HEK293T (cell line): ENCODE results near the gene CHST11.

ENCODE experiments used
- CTCF ChIA-PET: fragments of 350-600 bp; formaldehyde crosslinking; extraction: SDS; loops from one replicate; lab custom pipeline; 2021; ENCODE audit warnings: antibody characterized with exemption, inconsistent platforms; lab: Yijun Ruan, JAX
- POLR2A ChIA-PET: fragments of 350-600 bp; formaldehyde crosslinking; extraction: SDS; loops from one replicate; lab custom pipeline; 2020; ENCODE audit warnings: antibody characterized with exemption, inconsistent platforms; lab: Yijun Ruan, JAX
- DNase-seq: peaks from one replicate; pipeline ENCODE4 v3.0.0; 2012; ENCODE audit warnings: mixed read lengths; ENCODE audit errors: extremely low spot score
- ARNT ChIP-seq: fragments of 450-650 bp; IDR thresholded peaks from 2 replicates; pipeline ENCODE4 v1.6.1; 2017; ENCODE audit warnings: mild to moderate bottlenecking
- BHLHE40 ChIP-seq: fragments of 450-650 bp; IDR thresholded peaks from 2 replicates; pipeline ENCODE4 v1.6.1; 2016; ENCODE audit warnings: mild to moderate bottlenecking, moderate library complexity, borderline replicate concordance
- CTBP1 ChIP-seq: fragments of 450-650 bp; IDR thresholded peaks from 2 replicates; pipeline ENCODE4 v1.6.1; 2016; ENCODE audit warnings: borderline replicate concordance
- ELF4 ChIP-seq: fragments of 450-650 bp; IDR thresholded peaks from 2 replicates; pipeline ENCODE4 v1.6.1; 2017; ENCODE audit warnings: antibody characterized with exemption
- FOXA1 ChIP-seq: fragments of 450-650 bp; IDR thresholded peaks from 2 replicates; pipeline ENCODE4 v1.6.1; 2016; ENCODE audit warnings: mild to moderate bottlenecking
- FOXK2 ChIP-seq: fragments of 450-650 bp; IDR thresholded peaks from 2 replicates; pipeline ENCODE4 v1.6.1; 2016; ENCODE audit warnings: mild to moderate bottlenecking
- FOXM1 ChIP-seq: fragments of 450-650 bp; IDR thresholded peaks from 2 replicates; pipeline ENCODE4 v1.6.1; 2017; ENCODE audit warnings: mild to moderate bottlenecking, borderline replicate concordance
- HDGF ChIP-seq: fragments of 450-650 bp; IDR thresholded peaks from 2 replicates; pipeline ENCODE4 v1.6.1; 2017; ENCODE audit warnings: antibody characterized with exemption, borderline replicate concordance
- L3MBTL2 ChIP-seq: fragments of 450-650 bp; conservative IDR thresholded peaks from 2 replicates; pipeline ENCODE4 v1.6.1; 2016; ENCODE audit warnings: mild to moderate bottlenecking
- LEF1 ChIP-seq: fragments of 450-650 bp; IDR thresholded peaks from 2 replicates; pipeline ENCODE4 v1.6.1; 2017; ENCODE audit warnings: mild to moderate bottlenecking, borderline replicate concordance
- NFRKB ChIP-seq: fragments of 450-650 bp; IDR thresholded peaks from 2 replicates; pipeline ENCODE4 v1.6.1; 2016; ENCODE audit warnings: mild to moderate bottlenecking, moderate library complexity
- PKNOX1 ChIP-seq: fragments of 450-650 bp; IDR thresholded peaks from 2 replicates; pipeline ENCODE4 v1.6.1; 2016
- SP1 ChIP-seq: fragments of 450-650 bp; IDR thresholded peaks from 2 replicates; pipeline ENCODE4 v1.6.1; 2017
- SUZ12 ChIP-seq: fragments of 450-650 bp; IDR thresholded peaks from 2 replicates; pipeline ENCODE4 v1.6.1; 2016; ENCODE audit warnings: mild to moderate bottlenecking
- TARDBP ChIP-seq: fragments of 450-650 bp; IDR thresholded peaks from 2 replicates; pipeline ENCODE4 v1.6.1; 2016
- ZNF384 ChIP-seq: fragments of 450-650 bp; IDR thresholded peaks from 2 replicates; pipeline ENCODE4 v1.6.1; 2016

Gene CHST11

GRCh38 chr12:104752881-104753280 lies 296.1 kb downstream of the CHST11 start:
- TF ChIP-seq BHLHE40 (no peak), NFRKB (no peak), FOXA1 (no peak), FOXM1 (no peak), SUZ12 (no peak), PKNOX1 (no peak), L3MBTL2 (no peak), FOXK2 (no peak), LEF1 (no peak), ELF4 (no peak), CTBP1 (no peak), TARDBP (no peak), ZNF384 (no peak), HDGF (no peak), ARNT (no peak), SP1 (no peak)
- POLR2A ChIA-PET = no interaction called here
- CTCF ChIA-PET = no interaction called here
- DNase-seq = no peak

- no peak for TF ChIP-seq LEF1
- no peak for TF ChIP-seq ELF4
- DNase-seq = no peak
- CTCF ChIA-PET = no interaction called here
- POLR2A ChIA-PET = no interaction called here
These were observed 300.2 kb downstream of the CHST11 start for GRCh38 chr12:104756901-104757300.

DNA sequence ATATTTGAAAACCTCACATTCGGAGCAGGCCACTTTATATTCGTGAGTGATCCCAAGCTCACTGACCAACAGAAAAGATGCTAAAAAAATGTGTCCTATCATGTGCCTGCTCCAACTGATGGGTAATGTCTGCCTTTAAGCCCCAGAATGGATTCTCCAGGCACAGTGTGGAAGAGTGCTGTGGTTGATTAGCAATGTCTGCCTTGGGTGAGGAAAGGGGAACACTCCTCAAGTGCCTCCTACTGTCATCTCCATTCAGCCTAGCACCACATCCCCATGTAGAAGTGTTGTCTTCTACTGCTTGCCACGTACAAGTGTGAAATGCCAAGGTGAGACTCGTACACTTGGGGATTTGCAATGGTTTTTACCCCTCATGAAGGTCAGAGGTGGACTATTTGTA lies 302.0 kb downstream of the CHST11 start:
- CTCF ChIA-PET = interaction anchor here (1.4 kb wide), 1 partner anchor 32 kb away, joined by 3 read pairs; no protein-coding TSS in a partner anchor
- DNase-seq = no peak
- POLR2A ChIA-PET = no interaction called here
- TF ChIP-seq FOXM1 (no peak), NFRKB (no peak), PKNOX1 (no peak), ZNF384 (no peak), FOXA1 (no peak)

- no peak for DNase-seq
- POLR2A ChIA-PET = no interaction called here
- CTCF ChIA-PET = no interaction called here
- TF ChIP-seq PKNOX1 = no peak
- no peak for TF ChIP-seq FOXM1
- no peak for TF ChIP-seq BHLHE40
- no peak for TF ChIP-seq HDGF
- no peak for TF ChIP-seq NFRKB
- no peak for TF ChIP-seq SP1
- TF ChIP-seq SUZ12 = no peak
- TF ChIP-seq ARNT = no peak
- TF ChIP-seq CTBP1 = no peak
- TF ChIP-seq FOXK2 = no peak
- TF ChIP-seq FOXA1 = no peak
- TF ChIP-seq ELF4 = no peak
- TF ChIP-seq L3MBTL2 = no peak
- TF ChIP-seq TARDBP = no peak
- no peak for TF ChIP-seq LEF1
These were observed 304.3 kb downstream of the CHST11 start for GRCh38 chr12:104761091-104761490.

DNA sequence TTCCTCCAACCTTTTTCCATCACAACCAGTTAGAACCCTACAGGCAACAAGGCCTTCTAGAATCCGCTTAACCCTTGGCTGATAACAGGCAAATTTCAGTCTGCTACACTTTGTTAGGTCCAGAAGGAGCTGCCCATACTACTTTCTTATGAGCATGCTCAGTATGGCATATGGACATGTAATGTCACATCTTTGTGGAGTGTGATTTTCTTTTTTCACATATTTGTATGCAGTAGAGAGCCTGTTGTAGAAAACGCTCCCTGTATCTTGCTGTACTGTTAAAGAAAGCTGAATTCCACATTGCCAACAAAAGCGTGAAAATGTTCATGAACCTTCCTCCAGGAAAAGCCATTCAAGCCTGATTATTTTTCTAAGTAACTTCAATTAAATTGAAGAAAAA lies 304.9 kb downstream of the CHST11 start:
- POLR2A ChIA-PET = no interaction called here
- CTCF ChIA-PET = no interaction called here
- DNase-seq = no peak
- TF ChIP-seq CTBP1 (no peak), FOXM1 (no peak), ELF4 (no peak), TARDBP (no peak), PKNOX1 (no peak), SUZ12 (no peak), NFRKB (no peak), FOXK2 (no peak), BHLHE40 (no peak), ARNT (no peak), SP1 (no peak), FOXA1 (no peak), HDGF (no peak), LEF1 (no peak), ZNF384 (no peak), L3MBTL2 (no peak)

DNA sequence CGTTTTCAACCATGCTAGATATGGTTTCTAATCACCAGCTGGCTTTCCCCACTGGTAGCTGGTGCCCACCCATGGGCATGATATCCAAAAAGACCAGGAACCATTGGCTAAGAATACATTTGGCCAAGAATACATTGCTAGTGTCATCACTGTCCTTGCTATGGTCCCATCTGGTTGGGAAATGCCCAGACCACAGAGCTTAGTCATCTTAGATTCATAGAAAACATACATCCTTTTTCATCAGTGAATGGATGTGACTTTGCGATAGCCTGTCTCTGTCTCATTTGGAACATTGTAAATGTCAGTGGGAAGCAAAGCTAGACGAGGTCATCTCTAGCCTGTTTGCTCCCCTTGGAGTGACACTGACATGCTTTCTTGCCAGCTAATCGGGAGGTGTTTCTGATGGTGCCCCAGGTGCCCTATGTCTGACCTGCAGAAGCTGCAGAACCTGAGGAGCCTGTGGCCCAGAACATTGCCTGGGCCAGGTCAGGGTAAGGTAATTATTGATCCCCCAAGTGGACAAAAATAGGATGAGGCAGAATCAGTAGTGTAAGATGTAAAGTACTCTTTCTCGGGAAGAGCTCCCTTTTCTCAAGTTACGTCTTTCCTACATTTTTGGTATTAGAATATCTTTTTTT lies 306.5 kb downstream of the CHST11 start:
- ChIA-PET POLR2A (no interaction called here), CTCF (interaction anchor here (0.7 kb wide), 1 partner anchor 22 kb away, joined by 3 read pairs; no protein-coding TSS in a partner anchor)
- TF ChIP-seq L3MBTL2 (no peak), TARDBP (no peak), BHLHE40 (no peak), PKNOX1 (no peak)
- no peak for DNase-seq
